GM19193 (cell line): ENCODE results near the gene NQO2.

ENCODE experiments used
- POLR2A ChIP-seq: IDR thresholded peaks from 4 replicates; pipeline ENCODE4 v1.6.1; 2011; ENCODE audit not compliant: insufficient read depth, insufficient read length; ENCODE audit errors: extremely low read depth

Gene NQO2

DNA sequence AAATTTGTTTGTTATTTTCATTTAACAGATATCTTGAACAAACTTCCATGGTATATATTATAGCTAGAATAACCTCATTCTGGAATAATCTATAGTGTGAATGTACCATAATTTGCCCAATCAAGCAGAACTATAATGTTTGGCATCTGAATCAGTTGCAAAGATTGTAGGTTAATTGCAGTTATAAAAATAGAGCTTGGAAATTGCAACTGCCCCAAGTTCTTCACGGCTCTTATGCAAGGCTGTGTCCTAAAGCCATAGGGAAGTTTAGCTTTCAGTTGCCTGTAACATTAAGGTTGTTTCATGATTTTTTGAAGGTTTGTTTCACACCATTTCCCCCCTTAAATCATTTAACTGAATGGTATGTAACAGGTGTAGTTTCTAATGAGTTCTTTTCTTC lies 19.4 kb downstream of the NQO2 start:
- no peak for TF ChIP-seq POLR2A

DNA sequence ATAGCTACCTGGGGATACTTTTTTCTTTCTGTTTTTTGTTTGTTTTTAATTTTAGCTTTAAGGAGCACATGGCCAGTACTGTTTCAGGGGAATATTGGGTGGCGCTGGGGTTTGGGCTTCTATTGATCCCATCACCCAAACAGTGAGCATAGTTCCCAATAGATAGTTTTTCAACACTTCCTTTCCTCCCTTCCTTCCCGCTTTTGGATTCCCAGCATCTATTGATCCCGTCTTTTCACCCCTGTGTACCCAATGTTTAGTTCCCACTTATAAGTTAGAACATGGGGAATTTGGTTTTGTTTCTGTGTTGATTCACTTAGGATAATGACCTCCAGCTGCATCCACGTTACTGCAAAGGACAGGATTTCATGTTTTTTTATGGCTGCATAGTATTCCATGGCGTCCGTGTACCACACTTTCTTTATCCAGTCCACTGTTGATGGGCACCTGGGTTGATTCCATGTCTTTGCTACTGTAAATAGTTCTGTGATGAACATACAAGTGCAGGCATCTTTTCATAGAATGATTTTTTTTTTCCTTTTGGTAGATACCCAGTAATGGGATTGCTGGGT lies 20.1 kb downstream of the NQO2 start:
- TF ChIP-seq POLR2A = no peak

DNA sequence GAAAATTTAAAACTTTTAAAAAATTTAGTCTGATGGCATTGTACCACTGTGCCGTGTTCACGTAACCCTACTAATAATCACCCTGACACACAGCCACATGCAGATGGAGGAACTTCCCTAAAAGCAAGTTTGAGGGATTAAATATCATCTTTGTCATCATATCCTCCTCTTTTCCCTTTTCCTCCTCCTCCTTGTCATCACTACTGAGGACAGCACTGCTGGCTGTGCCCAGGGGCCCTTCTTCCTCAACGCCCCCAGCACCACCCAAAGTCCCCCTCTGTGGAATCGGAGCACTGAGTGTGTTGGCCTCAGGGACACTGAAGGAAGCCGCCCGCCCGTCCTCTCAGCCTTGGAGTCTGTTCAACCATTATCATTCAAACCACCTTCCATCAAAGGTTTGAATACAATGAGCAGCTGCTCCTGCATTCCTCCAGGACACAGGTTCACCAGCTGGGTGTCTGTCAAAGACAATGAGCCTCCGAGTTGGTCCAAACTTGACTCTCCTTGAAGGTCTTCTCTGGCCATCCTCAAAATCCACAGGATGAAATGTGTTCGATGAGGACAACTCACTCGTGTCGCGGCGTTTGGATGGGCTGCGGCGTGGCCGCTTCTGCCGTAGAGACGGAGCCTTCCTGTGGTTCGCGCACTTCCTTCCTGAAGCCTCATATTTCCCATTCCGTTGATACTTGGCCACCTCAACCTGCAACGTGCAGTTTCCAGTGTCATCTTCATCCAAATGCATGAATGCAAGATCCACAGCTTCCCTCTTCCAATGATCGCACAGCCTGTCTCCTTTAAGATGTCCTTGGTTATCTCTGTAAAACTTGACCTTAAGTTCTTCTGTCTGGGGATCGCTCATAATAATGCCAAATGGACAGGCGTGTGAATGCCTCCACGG lies 23.3 kb downstream of the NQO2 start:
- no peak for TF ChIP-seq POLR2A

DNA sequence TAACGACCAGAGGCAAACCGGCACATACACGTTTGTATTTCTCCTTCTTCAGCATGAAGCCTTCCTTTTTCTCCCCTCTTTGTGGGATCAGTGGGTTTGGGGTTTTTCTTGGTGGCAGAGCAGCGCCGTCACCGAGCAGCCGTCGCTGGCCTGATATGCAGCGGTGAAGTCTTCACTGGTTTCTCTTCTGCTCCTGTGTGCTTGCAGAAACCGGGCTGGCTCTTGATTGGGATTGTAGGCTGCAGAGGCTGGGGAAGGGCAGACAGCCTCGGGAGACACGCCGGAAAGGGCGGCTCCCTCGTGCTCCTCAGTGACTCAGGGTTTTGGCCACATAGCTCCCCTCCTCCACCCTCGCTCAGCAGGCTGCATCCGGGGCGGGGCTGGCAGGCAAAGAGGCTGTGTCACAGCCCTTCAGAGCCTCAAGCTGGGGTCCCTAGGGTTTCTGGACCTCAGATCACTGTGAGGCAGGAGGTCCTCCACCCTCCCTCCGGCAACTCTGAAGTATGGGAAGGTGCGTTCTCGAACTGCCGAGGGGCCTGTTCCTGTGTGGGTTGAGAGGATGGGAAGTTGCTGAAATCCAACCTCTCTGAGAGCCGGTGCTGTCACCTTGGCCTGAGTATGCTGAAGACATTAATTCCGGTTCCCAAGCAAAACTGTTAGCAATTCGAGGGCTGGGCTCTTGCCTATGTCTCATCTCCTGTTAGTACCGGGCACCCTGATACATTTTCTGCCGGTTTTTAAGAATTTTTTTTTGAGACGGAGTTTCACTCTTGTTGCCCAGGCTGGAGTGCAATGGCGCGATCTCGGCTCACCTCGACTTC lies 24.2 kb downstream of the NQO2 start:
- peak; percentile 68 for TF ChIP-seq POLR2A

DNA sequence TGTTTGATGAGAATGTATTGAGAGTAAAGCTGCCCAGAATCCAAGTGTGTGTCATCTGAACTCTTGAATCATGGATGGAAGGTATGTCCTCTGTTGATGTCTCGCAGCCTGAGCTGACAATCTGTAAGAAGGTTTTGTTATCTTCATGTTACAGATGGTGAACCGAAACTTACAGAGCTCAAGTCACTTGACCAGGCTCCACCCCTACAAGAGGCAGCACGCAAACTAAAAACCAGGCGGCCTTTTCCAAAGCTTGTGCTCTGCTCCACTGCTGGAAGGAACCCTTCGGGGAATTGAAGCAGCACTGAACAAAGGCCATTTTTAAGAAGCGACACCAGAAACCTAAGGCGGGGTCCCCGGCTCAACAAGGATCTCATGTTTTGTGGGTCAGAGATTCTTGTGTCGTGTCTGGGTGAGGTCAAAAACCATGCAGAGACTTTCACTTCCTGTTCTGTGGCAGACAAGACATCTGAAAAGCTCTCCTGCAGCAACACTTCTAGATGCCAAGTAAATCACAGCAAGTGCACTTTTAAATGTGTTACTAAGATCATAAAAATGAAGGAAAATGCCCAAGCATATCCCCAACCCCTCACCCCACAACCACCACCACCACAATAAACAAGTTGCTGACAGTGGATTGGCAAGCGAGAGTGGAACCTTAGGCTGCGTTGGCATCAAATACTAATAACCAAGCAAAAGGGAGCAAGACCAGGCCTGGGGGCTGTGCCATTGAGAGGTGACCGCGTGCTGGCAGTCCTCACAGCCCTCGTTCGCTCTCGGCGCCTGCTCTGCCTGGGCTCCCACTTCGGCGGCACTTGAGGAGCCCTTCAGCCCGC lies 27.3 kb downstream of the NQO2 start:
- no peak for TF ChIP-seq POLR2A

DNA sequence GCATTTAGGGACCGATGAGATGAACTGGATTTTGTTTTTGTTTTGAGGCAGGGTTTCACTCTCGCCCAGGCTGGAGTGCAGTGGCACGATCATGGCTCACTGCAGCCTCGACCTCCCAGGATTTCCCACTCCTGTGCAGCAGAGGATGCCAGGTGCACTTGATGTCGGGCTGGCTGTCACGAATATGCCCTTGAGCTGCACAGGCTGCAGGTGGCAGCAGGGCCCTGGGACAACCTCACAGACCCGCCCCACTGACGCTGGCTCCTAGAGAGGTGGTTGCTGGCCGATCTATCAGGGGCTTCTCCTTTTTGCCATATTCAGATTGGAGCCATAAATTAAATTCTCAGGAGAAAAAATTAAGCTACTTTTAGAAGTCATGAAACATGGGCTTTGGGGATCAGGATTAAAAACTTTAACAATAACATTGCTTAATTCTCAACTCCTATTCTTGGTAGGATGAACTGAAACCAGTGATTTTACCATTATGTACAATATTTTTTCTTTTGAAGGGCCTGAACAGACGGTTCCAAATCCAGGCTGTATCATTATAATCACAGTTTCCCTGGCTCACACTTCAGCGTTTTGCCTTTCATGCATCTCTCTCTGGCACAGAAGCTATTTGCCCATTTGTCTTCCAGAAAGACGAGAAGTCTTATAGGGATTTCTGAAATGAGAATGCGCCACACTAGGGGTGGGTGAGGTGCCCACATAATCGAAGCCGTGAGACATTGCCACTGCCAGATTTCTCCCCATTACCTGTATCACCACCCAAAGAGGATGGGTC lies 32.4 kb downstream of the NQO2 start:
- TF ChIP-seq POLR2A = no peak

DNA sequence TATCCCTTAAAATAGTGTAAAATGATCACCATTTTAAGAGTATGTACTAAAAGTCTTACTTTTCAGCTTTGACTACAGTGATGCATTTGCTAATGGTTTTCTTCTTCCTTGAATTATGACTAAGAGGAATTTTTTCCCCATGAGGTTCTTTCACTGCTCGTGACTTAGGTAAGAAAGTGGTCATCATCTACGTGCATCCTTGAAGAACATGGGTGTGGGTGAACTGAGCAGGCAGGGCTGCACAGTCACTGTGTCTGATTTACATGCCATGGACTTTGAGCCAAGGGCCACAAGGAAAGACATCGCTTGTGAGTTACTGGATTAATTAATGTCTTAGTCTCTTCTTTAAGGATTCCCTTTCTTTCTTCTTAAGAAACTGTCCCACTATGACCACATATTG lies 33.3 kb downstream of the NQO2 start:
- TF ChIP-seq POLR2A = no peak

DNA sequence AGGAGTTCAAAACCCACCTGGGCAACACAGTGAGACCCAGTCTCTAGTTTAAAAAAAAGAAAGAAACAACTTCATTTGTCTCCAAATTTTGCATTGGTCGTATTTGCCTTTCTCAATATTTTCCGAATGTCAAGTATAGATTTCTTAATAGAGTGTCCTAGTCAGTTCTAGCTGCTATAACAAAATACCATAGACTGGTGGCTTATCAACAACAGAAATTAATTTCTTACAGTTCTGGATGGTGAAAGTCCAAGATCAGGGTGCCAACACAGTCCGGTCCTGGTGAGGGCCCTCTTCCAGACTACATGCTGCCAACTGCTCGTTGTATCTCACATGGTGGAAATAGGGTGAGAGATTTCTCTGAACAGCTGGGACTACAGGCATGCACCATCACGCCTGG lies 34.0 kb downstream of the NQO2 start:
- no peak for TF ChIP-seq POLR2A

DNA sequence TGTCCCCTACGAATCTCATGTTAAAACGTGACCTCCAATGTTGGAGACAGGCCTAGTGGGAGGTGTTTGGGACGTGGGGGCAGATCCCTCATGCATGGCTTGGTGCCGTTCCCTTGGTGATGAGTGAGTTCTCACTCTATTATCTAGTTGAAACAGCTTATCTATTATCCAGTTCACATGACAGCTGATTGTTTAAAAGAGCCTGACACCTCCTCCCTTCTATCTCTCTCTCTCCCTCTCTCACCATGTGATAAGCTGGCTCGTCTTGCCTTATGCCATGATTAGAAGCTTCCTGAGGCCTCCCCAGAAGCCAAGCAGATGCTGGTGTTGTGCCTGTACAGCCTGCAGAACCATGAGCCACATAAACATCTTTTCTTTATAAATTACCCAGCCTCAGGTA lies 35.7 kb downstream of the NQO2 start:
- TF ChIP-seq POLR2A = no peak

DNA sequence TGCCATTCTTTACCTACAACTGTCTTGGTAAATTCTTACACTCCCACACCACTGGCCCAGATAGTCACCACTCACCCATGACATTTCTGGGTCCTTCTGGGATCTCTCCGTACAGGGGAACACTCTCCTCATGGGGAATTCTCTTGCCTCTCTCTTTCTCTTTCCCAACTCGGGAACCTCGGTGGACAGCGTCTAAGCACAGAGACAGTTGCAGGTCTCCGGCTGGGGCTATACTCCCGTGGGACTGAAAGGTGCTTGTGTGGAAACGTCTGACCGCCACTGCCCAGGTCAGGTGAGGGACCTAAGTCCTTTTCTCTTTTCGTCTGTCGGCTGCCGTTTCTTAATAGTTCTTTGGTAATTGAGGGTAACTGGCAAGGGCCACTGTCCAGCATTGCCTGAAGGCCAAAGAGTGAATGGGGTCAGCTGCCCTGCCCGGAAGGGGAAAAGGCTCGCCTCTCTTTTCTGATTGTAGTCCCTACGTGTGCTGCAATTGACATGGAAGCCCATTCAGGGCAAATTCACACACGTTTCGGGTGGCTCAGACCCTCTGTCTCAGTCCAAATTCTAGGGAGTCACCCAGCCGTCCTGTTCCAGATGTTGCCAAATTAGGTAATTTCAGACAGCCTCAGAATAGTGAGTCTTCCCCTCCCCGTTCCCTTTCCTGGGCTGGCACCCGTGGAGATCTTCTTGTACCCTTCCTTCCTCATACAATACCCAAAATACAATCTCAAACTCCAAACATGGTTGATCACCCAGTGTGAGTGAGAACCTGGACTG lies 37.4 kb downstream of the NQO2 start:
- no peak for TF ChIP-seq POLR2A

DNA sequence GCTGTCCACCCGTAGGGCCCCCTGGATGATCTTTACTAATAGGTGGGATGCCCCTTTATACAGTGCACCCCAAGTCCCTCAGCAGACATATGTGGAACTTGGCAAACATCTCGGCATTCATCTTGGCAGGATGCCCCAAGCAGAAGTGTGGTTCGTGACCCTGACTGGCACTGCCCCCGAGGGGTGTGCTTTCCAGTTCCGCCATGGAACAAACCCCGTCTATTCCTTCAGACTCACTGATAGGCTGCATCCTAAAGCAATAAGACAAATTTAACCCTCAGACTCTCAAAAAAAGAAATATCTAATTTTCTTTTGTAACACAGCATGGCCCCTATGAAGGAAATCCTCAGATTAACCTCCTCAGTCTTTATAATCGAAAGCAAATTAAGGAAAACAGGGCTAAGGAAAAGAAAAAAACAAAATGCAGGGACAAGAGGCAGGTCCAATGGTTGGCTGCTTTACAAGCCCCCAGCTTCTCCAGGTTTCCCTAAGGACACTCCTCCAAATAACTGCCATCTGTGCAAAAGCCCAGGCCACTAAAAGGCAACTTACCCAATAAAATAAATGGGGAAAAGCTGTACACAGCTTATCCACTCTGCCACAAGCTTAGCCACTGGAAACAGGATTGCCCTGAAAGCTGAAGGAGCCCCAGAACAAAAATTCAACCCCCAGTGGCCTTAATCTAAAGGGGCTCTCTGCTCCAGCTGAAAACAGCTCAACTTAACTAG lies 38.1 kb downstream of the NQO2 start:
- no peak for TF ChIP-seq POLR2A

DNA sequence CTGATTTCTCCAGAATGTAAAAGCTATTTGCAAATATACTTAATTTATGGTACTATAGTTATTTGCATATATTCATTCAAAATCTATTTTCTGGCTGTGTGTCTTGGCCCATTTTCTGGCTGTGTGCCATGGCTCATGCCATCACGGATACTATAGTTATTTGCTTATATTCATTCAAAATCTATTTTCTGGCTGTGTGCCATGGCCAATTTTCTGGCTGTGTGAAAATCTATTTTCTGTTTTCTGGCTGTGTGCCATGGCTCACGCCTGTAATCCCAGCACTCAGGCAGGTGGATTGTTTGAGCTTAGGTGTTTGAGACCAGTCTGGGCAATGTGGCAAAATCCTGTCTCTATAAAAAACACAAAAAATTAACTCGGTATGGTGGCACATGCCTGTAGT lies 39.7 kb downstream of the NQO2 start:
- TF ChIP-seq POLR2A = no peak

DNA sequence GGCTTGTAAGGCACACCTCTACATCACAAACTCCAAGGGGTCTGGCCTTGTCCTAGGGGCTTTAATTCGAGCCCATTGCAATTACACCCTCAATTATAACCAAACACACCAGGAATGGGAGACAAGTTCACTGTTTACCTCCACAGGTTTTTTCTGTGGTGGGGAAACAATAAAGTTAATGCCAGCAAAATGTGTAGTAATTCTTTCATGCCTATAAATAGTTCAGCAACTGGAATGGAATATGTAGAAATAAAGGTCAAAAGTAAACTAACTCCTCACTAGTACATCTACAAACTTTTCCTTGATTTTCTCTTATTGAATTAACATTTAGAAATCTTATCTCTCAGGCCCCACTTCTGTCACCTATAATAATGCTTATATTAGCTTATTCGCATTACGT lies 41.5 kb downstream of the NQO2 start:
- no peak for TF ChIP-seq POLR2A
